ENCODE measurements around the gene GGTLC3. TPM values are rescaled to one million over a fixed set of nuclear protein-coding genes. Genes with fewer than 3 reads are reported as not detected.
"Not testable (repeated sequence)": the region's sequence is repeated elsewhere in the genome, so short reads cannot be mapped to it uniquely, and the experiment has no call there.

Gene GGTLC3
- total RNA-seq, 1 experiment from 2014 or later, result not detected

DNA sequence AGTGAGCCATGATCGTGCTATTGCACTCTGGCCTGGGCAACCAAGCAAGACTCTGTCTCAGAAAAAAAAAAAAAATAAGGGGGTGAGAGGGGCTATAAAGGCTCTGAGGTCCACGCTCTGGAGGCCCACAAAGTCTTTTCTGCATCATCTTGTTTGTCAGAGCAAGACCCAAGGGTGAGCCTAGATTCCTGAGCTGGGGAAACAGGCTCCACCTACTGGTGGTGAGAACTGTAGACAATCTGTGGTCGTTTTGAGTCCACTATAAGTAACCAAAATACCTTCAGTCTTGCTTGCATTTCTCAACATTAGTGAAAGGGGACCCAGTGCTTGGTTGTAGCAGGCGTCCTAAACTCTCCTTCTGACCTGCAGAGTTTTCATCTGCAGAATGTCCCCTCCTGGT is 5.4 kb upstream of the GGTLC3 start:
- in situ Hi-C loops (cut with HindIII; ENCODE audit: low sequenced_read_pairs); DNase-seq (ENCODE audit: low spot score): not testable (repeated sequence)

DNA sequence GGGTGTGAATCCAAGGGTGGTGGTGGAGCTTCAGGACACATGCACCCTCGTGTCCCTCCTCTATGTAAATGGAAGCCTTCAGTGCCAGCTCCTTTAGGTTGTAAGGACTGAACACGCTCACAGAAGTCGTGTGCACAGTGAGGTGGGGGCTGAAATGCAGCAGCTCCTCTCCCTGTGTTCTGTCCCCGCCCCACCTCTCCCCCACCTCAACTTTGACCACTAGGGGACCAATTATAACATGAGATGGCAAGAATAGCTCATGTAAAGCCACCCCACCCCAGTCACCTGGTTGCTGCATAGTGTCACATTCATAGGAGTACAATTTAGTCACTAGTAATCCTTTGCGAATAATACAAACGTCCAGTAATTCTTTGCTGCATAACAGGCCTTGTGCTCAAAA is 4.8 kb upstream of the GGTLC3 start:
- in situ Hi-C loops (cut with HindIII; ENCODE audit: low sequenced_read_pairs); DNase-seq (ENCODE audit: low spot score): not testable (repeated sequence)

DNA sequence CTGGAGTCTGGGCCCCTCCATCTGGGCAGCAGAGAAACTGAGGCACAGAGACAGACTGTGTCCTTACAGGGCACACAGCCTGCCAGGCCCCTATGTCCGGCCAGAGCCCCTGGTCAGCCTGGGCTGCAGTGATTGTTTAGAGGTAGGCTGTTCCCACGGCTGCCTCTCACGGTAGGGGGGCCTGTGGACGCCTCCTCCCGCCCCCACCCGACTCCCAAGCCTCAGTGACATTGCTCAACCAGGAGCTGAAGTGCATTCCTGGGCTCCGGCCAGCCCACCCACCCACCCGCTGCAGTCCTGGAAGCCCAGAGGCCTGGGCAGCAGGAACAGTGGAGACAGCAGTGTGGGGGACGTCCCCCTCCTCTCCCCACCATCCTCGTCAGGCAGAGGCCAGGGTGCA is 4.5 kb downstream of the GGTLC3 start:
- in situ Hi-C loops (cut with HindIII; ENCODE audit: low sequenced_read_pairs); DNase-seq (ENCODE audit: low spot score): not testable (repeated sequence)

DNA sequence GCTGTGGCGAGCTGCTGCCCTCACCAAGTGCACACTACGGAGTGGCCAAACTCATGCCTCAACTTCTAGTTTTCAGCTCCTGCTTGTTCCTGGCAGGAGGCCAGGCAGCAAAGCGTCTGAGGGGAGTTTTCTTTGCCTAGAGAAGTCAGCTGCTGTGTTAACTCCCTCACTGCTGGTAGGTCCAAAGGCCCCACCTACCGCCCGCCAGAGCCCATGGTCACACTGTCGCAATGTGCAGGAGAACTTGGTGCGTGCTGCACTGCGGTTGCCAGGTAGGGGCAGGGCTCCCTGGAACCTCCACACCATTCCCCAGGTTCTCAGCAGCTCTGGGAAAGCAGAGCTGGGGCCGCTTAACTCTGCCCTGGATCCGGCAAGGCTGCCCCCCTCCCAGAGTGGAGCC is 5.6 kb downstream of the GGTLC3 start:
- in situ Hi-C loops (cut with HindIII; ENCODE audit: low sequenced_read_pairs); DNase-seq (ENCODE audit: low spot score): not testable (repeated sequence)

DNA sequence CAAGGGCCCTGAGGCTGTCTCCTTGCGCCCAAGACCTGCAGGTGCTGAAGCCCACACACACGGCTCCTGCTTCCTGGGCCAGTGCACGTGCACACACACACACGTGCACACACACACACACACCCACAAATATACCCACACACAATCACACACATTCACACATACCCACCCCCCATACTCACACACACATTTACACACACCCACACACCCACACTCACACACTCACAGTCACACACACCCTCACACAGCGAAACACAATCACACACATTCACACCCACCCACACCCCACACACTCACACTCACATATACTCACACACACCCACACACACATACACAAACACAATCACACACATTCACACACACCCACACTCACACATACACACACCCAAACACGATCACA is 6.6 kb downstream of the GGTLC3 start:
- in situ Hi-C loops (cut with HindIII; ENCODE audit: low sequenced_read_pairs); DNase-seq (ENCODE audit: low spot score): not testable (repeated sequence)

DNA sequence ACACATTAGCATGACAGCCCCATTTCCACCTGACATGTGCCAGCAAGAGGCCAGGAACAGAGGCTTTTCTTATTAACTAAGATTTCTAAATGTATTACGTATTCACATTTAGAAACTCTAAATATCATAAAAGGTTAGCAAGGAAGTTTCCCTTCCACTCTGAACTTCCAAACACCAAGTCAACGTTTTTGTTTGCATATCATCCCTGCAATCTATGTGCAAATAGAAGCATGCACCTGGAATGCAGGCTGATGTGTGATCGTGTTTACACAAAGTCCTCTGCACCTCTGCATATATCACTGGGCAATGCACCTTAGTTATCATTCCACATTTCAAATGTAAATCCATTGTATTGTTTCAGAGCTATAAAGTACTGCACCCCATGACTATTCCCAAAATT is 21.7 kb downstream of the GGTLC3 start:
- in situ Hi-C loops (cut with HindIII; ENCODE audit: low sequenced_read_pairs); DNase-seq (ENCODE audit: low spot score): not testable (repeated sequence)

Other genes starting within 250 kb of the GGTLC3 start
- 1.8 and 2.3 TPM in 2 replicates for gene TMEM191B, start 9.6 kb upstream of the GGTLC3 start, total RNA-seq (2014; rRNA removed; shearing (Covaris generic))
- gene RIMBP3, start 93.8 kb upstream of the GGTLC3 start, total RNA-seq (2014; rRNA removed; shearing (Covaris generic)), result 2.2 TPM in 2 replicates